Embryonic facial prominence (tissue), 1 donor: ENCODE measurements around the gene BCL2A1.
"Not testable (repeated sequence)": the region's sequence is repeated elsewhere in the genome, so short reads cannot be mapped to it uniquely, and the experiment has no call there.

Experiments
- DNase-seq: peaks from one replicate; pipeline ENCODE4 v3.0.0-alpha.2; 2016; ENCODE audit errors: extremely low spot score

The BCL2A1 gene

DNA sequence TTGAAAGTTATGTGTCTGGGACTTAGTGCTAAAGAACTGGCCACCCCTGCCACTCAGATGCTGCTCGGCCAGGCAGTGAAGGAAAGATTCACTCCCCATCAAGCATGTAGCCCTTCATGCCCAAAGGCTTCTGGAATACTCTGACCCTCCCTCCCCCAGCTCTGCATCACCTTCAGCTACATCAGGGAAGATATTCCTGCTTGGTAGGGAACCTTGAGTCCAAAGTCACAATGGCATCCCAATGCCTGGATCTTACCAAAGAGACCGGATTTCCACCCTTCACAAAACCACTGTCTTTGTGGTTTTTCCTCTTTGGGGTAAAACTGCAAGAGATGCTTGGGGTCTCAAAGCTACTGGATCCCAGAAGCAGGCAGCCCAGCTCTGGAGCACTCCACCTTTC lies 18.2 kb upstream of the BCL2A1 start:
- no peak for DNase-seq

DNA sequence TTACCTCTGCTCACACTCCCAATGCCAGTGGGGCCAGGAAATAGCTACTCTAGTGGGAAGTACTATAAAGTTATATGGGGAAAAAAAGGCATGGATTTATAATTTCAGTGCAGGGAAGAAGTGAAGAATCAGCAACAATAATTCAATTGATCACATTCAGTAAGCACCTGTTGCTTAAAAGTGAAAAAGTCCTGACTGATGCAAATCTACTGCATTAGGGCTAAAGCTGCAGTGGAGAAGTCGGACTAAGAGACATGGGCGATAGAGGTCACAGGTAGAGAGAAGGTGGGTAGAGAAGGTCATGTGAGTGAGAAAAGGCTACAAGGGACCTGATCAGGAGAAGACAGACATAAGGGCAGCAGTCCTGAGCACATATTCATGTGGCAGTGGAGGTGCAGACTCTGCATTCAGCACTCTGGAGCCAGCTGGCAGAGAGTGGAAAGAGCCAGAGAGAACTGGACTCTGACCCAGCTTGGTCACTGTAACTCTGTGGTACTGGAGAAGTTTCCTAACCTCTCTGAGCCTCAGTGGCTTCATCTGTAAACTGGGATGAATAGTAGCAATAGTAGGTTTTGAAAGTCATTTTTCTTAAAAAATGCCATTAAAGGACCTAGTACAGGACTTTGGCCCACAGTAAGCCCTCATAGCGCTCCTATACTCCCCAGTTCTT lies 17.6 kb upstream of the BCL2A1 start:
- no peak for DNase-seq

GRCh38 chr15:79987969-79988368 lies 17.0 kb upstream of the BCL2A1 start:
- DNase-seq = no peak

GRCh38 chr15:79987569-79987955 lies 16.6 kb upstream of the BCL2A1 start:
- DNase-seq = no peak

DNA sequence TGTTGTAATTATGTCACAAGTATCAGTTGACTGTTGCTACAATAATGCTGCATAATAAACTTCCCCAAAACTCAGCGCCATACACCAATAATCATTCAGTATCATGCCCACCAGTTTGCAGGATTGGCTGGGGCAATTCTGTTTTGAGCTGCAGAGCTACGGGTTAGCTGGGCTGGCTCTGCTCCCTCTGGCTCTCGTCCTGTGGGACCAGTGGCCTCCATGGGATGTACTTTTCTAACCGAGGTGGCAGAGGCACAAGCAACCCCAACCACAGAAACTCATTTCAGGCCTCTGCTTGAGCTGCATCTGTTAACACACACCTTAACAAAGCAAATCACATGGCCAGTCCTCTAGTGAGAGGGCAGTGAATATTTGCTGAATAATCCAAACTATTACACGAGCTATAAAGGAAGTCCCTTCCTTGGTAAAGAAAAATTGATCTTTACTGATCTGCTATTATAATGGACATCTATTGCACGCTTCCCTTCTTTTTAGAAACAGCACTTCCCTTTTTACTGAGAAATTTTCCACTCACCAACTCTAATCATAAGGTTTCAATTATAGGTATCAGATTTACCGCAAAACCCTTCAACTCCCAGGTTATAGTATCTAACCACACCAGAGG lies 10.9 kb upstream of the BCL2A1 start:
- no peak for DNase-seq

- no peak for DNase-seq
These were observed 7.9 kb upstream of the BCL2A1 start for GRCh38 chr15:79978655-79979514.

- DNase-seq = no peak
These were observed 7.3 kb upstream of the BCL2A1 start for GRCh38 chr15:79978260-79978654.

GRCh38 chr15:79977431-79978054 lies 6.5 kb upstream of the BCL2A1 start:
- DNase-seq = no peak

DNA sequence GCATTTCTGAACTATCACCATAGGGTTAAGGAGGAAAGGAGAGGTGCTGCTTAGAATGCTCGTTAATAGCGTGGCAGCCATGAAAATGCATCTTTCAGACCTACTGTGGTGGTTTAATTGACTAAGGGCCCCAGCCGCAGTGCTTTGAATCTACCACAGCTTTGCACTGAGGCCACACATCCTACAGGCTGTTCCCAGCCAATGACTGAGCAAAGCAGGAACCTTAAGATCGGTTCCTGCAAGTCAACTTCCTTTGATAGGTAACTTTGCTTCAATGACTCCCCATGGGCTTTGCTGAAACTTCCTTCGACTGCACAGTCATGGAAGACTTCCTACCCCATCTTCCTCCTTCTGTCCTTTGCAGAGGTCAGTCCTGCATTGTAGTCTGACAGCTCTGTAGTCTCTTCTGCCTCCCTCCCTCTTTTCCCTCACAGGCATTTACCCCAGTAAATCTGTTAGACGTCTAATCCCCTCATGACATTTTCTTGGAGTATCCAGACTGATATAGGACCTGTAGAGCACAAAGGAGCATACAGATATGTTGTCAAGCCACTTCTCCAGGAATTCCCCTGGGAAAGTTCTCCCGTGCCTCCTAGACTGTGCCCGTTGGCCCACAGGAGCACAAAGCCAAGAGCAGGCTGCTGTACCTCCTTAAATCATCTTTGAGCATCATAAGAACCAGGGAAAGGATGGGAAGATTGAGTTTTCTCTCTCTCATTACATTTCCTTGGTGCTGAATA lies 2.6 kb upstream of the BCL2A1 start:
- no peak for DNase-seq

- no peak for DNase-seq
These were observed 1.9 kb upstream of the BCL2A1 start for GRCh38 chr15:79972863-79973262.

DNA sequence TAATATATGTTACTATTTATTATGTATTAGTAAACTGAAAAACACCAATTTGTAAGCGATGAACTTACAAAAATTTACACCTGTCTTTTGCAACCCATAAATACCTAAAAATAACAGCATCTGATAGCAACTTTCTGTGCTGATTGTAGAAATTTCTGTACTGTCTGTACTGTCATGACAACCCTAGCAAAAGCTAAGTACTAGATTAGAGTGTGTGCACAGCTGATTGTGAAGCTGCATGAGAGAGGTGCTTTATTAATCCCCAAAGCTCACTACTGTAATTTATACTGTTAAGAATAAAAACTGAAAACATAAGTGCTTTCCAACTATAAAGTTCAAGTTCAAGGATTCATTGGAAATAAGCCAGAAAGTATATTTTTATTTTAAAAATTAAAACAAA lies 815 bp downstream of the BCL2A1 start:
- DNase-seq = no peak

- no peak for DNase-seq
These were observed 1.9 kb downstream of the BCL2A1 start for GRCh38 chr15:79969146-79969545.

GRCh38 chr15:79967298-79968182 lies 3.5 kb downstream of the BCL2A1 start:
- no peak for DNase-seq

DNA sequence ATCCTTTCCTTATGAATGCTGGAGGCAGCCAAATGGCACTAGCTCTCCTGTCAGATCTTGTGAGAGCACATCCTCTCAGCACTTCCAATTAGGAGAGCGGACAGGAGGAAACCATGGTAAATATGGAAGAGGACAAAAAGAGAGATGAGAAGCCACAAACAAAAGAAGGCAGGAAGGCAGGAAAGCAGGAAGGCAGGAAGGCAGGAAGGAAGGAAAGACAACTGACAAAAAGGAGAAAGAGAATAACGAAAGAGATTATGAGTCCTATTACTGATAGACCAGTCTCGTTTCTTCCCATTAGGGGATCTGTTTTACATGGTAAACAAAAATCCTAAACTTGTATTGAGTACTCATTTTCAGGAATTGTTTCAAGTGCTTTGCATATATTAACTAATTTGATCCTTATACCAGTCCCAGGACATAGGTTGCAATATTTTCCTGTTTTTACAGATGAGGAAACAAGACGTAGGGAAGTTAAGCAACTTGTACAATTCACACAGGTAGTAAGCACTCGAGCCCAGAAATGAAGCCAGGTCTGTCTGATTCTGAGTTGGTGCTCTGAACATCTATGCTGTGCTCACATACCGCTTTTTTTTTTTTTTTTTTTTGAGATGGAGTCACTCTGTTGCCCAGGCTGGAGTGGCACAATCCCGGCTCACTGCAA lies 4.2 kb downstream of the BCL2A1 start:
- no peak for DNase-seq

GRCh38 chr15:79965846-79966630 lies 5.0 kb downstream of the BCL2A1 start:
- no peak for DNase-seq

GRCh38 chr15:79964232-79964805 lies 6.7 kb downstream of the BCL2A1 start:
- no peak for DNase-seq

DNA sequence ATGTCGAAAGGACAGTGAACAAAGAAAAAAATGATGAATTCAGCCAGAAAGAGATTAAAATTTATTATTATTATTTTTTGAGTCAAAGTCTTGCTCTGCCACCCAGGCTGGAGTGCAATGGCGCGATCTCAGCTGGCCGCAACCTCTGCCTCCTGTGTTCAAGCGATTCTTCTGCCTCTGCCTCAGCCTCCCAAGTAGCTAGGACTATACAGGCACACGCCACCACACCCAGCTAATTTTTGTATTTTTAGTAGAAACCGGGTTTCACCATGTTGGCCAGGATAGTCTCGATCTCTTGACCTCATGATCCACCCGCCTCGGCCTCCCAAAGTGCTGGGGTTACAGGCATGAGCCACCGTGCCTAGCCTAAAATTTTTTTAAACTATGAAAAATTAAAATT lies 8.1 kb downstream of the BCL2A1 start:
- DNase-seq = not testable (repeated sequence)

DNA sequence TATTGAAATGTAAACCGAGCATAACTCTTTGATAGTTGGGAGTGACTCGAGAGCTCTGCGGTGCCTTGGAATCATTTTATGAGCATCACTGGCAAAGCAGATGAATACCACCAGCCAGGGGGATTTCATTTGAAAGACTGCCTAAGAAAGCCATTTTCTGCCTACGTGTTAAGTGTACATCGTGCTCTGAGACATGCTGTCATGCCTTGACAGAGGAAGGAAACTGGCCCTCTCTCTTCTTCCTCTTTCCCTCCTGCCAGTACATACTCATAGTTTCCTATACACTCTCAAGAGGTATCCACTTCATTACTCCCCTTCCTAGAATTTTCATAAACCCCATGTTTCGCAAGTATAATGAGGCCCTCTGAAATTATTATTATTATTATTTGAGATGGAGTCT lies 8.8 kb downstream of the BCL2A1 start:
- DNase-seq = no peak
